Caki2 (cell line): ENCODE measurements around the gene ITFG1. TPM values are rescaled to one million over a fixed set of nuclear protein-coding genes. Genes with fewer than 3 reads are reported as not detected.
"Not testable (repeated sequence)": the region's sequence is repeated elsewhere in the genome, so short reads cannot be mapped to it uniquely, and the experiment has no call there.

Experiments
- DNase-seq: peaks from one replicate; pipeline ENCODE4 v3.0.0-alpha.2; 2015; ENCODE audit warnings: low read depth
- in situ Hi-C: cut with HindIII; loops from 2 replicates; pipeline ENCODE4 v1.10.0; 2016; ENCODE audit warnings: low sequenced_read_pairs, low pct_unique_long_range_greater_than_20kb, mixed read lengths
- total RNA-seq: library from RNA; depleted of rRNA; stranded (reverse); fragments of >200 nt; shearing (Covaris generic); gene quantifications from 2 replicates; pipeline ENCODE4 v1.2.3, GENCODE V29; 2014; ENCODE audit warnings: low replicate concordance

ITFG1 gene
- total RNA-seq, 1 experiment from 2014 or later: 34.1 TPM

- in situ Hi-C loops: no loop called here
- peak; percentile 59 for DNase-seq
Measured at GRCh38 chr16:47143677-47144558, 316.9 kb downstream of the ITFG1 start, which contains the start of gene NETO2. TSS of gene NETO2 (minus strand) at chr16:47143945. CDS start at chr16:47143612, 333 bp downstream.

DNA sequence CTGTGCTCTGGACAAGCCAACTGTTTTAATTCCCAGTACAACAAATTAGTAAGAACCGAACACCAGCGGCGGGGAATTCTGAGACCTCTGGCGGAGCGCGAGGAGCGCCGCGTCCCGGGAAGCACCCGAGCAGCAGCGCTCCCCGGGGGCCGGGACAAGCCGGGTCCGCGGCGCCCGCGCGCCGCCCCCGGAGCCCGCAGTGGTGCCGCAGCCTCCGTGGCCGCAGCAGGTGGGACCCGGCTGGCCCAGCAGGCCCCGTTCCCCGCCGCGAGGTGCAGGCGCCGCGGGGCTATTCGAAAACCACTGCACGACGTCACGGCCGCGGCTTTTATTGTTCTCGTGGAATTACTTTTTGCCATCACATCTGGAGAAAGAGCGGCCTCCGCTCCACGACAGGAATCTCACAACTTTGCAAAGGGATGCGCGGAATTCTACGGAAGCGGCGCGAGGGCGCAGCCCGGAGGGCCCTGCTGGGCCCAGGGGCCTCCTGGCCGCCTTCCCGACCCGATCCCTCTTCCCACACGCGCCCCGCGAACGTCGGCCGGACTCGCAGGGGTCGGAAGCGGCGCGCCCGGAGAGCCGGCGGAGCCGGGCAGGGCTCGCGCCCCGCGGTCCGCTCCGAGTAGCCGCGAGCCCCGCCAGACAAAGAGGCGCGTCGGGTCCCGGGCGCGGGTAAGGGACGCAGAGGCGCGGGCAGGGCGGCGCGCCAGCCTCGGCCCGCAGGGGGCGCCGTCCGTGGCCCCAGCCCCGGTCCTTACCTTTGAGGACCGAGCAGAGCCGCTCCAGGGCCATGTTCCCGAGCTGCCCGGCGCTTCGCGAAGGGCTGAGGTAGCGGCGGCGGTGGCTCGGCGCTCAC lies 317.8 kb downstream of the ITFG1 start:
- in situ Hi-C loops: no loop called here
- peak; percentile 73 for DNase-seq

DNA sequence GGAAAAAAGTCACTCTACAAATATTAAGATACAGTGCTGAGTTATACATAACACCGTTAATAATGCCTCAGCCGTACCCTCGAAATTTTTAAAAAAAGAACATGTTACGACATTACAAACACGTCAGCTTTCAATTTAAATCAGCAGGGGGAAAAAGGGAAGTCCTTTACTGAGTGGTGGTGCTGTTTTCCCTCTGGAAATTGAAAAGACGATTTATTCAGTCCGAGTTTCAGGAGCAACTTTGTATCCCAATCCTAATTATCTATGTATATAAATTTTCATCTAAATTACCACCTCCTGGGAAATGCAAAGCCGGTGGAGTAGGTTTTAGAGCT lies 318.4 kb downstream of the ITFG1 start:
- DNase-seq: peak; percentile 12
- in situ Hi-C loops: no loop called here

- in situ Hi-C loops: no loop called here
Measured at GRCh38 chr16:47141773-47142485, 318.9 kb downstream of the ITFG1 start.

DNA sequence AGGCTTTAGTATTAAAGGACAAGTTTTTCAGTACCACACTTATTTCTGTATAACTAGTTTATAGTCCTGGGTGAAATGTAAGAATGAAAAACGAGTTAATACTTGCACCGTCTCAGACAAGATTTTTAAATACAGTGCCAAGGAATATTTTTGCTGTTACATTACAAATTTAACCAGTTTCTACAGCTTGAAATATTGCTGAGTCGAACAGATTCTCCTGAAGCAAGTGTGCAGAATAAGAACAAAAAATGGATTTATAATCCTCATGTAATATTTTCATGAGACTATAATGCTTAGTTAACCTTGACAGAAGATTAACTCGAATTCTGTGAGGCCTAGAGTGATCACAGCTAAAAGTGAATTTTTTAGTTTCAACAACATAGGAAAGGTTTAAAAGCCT lies 320.2 kb downstream of the ITFG1 start:
- DNase-seq: no peak
- in situ Hi-C loops: no loop called here

More at GRCh38 chr16:47141773-47142485, 318.9 kb downstream of the ITFG1 start:
- DNase-seq: peak; percentile 67

DNA sequence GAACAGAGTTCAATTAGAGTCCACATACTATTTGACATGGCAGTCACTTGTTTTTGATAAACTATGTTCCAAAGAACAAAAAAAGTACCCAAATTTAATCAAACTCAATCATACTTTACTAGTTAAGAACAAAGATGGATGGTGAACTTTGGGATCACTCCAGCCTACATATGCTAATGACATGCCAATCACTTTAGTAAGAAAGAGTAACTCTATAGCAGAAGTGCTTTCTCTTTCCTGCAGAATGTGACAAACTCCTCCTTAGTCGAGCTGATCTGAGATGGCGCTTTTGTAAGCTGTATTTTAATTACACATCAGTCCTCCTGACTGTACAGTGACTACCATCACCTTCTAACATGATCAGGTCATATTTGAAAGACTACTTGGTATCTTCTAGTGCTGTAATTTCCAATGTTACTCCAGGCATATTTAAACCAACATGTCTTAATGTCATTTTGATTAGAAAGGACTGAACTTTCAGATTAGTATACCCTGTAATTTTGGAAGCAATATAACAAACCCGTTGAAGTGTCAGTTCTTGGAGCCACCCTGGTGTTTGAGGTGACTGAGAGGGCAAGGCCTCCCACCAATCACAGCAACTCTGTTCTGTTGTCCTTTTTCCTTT lies 321.2 kb downstream of the ITFG1 start:
- peak; percentile 27 for DNase-seq
- in situ Hi-C loops: no loop called here

- in situ Hi-C loops: not testable (repeated sequence)
- peak; percentile 18 for DNase-seq
Measured at GRCh38 chr16:47137925-47138324, 322.9 kb downstream of the ITFG1 start.

DNA sequence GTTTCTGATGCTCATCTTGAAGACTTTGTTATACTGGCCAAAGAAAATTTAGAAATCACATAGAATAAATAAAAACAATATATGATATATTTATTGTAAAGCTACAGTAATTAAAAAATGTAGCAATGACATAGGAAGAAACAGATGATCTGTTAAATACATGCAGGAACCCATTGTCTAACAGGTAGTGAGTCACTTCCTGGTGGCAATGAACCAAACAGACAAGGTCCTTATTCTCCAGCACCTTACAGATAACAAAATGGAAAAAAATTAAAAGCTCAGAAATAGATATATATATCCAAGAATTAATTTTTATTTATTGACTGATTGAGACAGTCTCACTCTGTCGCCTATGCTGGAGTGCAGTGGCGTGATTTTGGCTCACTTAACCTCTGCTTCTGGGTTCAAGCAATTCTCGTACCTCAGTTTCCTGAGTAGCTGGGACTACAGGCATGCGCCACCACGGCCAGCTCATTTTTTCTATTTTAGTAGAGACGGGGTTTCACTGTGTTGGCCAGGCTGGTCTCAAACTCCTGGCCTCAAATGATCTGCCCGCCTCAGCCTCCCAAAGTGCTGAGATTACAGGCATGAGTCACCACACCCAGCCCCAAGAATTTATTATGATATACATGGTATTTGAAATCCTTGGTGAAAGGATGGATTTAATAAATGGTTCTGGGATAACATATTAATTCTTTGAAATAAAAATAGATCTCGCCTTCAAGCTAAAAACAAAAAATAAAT lies 324.6 kb downstream of the ITFG1 start:
- in situ Hi-C loops: no loop called here
- no peak for DNase-seq

DNA sequence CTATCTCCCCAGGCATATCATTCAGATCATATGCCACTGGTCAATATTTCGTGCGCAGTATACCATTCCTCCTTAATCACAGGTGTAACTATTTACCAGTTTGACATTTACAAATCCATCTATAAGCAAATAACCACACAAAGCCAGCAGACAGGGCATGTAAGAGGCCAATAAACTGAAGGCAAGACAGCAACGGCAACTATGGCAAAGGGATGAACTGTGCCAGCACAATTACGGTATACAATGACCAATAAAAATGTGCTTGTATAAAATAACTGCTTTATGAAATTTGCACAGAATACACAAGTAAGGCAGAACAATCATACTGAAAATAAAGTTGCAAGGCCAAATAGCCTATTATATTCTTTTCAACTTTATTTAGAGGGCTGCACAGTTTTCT lies 326.3 kb downstream of the ITFG1 start:
- no peak for DNase-seq
- in situ Hi-C loops: no loop called here

DNA sequence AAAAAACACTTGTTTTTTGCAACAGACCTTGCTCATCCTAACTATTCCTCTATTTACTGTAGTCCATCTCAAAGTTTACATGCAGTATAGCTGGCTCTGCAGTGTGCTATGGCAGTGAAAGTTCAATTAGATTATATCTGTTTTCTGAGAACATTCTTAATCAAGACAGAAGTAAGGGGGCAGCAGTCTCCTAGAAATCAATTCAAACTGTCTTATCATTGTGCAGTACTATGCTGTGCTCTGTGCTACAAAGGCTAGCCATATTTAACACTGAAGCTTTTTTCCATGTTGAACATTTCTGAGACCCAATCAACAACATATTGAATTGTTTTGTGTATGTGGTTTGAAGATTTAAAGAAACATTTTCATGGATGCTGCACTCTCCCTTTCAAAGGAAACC lies 328.6 kb downstream of the ITFG1 start:
- DNase-seq: no peak
- in situ Hi-C loops: no loop called here

- DNase-seq: no peak
- in situ Hi-C loops: no loop called here
Measured at GRCh38 chr16:47129755-47130435, 331.0 kb downstream of the ITFG1 start.

- in situ Hi-C loops: no loop called here
- DNase-seq: no peak
Measured at GRCh38 chr16:47127541-47127940, 333.3 kb downstream of the ITFG1 start.

GRCh38 chr16:47125757-47126156 lies 335.1 kb downstream of the ITFG1 start:
- in situ Hi-C loops: no loop called here
- DNase-seq: no peak

DNA sequence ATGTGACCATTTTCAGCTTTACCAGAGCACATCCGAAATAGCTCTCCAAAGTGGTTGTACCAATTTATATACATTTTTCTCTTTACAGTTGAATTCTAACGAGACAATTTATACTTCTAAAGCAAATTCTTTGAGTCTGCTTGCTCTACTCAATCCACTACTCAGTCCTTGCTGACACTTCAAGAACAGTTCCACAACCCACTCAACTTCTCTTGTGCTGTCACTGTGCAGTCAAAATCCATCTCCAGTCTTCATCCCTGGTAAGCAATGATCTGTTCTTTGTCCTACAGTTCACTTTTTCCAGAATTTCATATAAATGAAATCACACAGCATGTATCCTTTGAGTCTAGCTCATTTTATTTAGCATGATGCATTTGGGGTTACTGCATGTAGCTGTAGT lies 347.7 kb downstream of the ITFG1 start:
- DNase-seq: no peak
- in situ Hi-C loops: no loop called here

- no peak for DNase-seq
- in situ Hi-C loops: no loop called here
Measured at GRCh38 chr16:47110939-47111338, 349.9 kb downstream of the ITFG1 start.

GRCh38 chr16:47109361-47109760 lies 351.5 kb downstream of the ITFG1 start:
- DNase-seq: no peak
- in situ Hi-C loops: no loop called here
